ENCODE results near the gene WASL.

WASL gene

GRCh38 chr7:123716877-123717276 is 31.9 kb downstream of the WASL start:
- H3K4me3 ChIP-seq (ENCODE audit: low read length in 2 of 2): no peak overlapping the region
- no peak overlapping the region for H3K27ac ChIP-seq (ENCODE audit: low read length)
- H3K9ac ChIP-seq (ENCODE audit: low read length in 2 of 2): no peak overlapping the region
- no peaks in the 10 kb centered on the region for H3K9me3 ChIP-seq (ENCODE audit: control insufficient read depth in 2 of 2, low read length in 2 of 2)
- H3K27me3 ChIP-seq (ENCODE audit: control insufficient read depth in 1 of 2, insufficient read depth in 2 of 2, low read length in 2 of 2): no peaks in the 10 kb centered on the region
- no peaks in the 10 kb centered on the region for H3K36me3 ChIP-seq (ENCODE audit: control insufficient read depth in 2 of 2, insufficient read depth in 2 of 2, low read length in 2 of 2)
- H3K4me1 ChIP-seq (ENCODE audit: control insufficient read depth, insufficient read depth, low read length): peaks cover 4% of the 10 kb centered on the region

- Histone ChIP-seq H3K9ac (ENCODE audit: low read length in 2 of 2) (no peak overlapping the region), H3K27ac (ENCODE audit: low read length) (no peak overlapping the region), H3K27me3 (ENCODE audit: control insufficient read depth in 1 of 2, insufficient read depth in 2 of 2, low read length in 2 of 2) (no peaks in the 10 kb centered on the region), H3K9me3 (ENCODE audit: control insufficient read depth in 2 of 2, low read length in 2 of 2) (no peaks in the 10 kb centered on the region), H3K36me3 (ENCODE audit: control insufficient read depth in 2 of 2, insufficient read depth in 2 of 2, low read length in 2 of 2) (no peaks in the 10 kb centered on the region), H3K4me3 (ENCODE audit: low read length in 2 of 2) (no peak overlapping the region), H3K4me1 (ENCODE audit: control insufficient read depth, insufficient read depth, low read length) (peaks cover 4% of the 10 kb centered on the region)
Measured at GRCh38 chr7:123715799-123716198, 33.0 kb downstream of the WASL start.

GRCh38 chr7:123715198-123715597 is 33.6 kb downstream of the WASL start:
- Histone ChIP-seq H3K36me3 (ENCODE audit: control insufficient read depth in 2 of 2, insufficient read depth in 2 of 2, low read length in 2 of 2) (no peaks in the 10 kb centered on the region), H3K27ac (ENCODE audit: low read length) (no peak overlapping the region), H3K27me3 (ENCODE audit: control insufficient read depth in 1 of 2, insufficient read depth in 2 of 2, low read length in 2 of 2) (no peaks in the 10 kb centered on the region), H3K9ac (ENCODE audit: low read length in 2 of 2) (no peak overlapping the region), H3K4me1 (ENCODE audit: control insufficient read depth, insufficient read depth, low read length) (peaks cover 4% of the 10 kb centered on the region), H3K9me3 (ENCODE audit: control insufficient read depth in 2 of 2, low read length in 2 of 2) (no peaks in the 10 kb centered on the region), H3K4me3 (ENCODE audit: low read length in 2 of 2) (no peak overlapping the region)

- Histone ChIP-seq H3K4me1 (ENCODE audit: control insufficient read depth, insufficient read depth, low read length) (peaks cover under 1% of the 10 kb centered on the region), H3K27me3 (ENCODE audit: control insufficient read depth in 1 of 2, insufficient read depth in 2 of 2, low read length in 2 of 2) (no peaks in the 10 kb centered on the region), H3K9ac (ENCODE audit: low read length in 2 of 2) (no peak overlapping the region), H3K4me3 (ENCODE audit: low read length in 2 of 2) (no peak overlapping the region), H3K27ac (ENCODE audit: low read length) (no peak overlapping the region), H3K9me3 (ENCODE audit: control insufficient read depth in 2 of 2, low read length in 2 of 2) (no peaks in the 10 kb centered on the region), H3K36me3 (ENCODE audit: control insufficient read depth in 2 of 2, insufficient read depth in 2 of 2, low read length in 2 of 2) (no peaks in the 10 kb centered on the region)
Measured at GRCh38 chr7:123714296-123715080, 34.3 kb downstream of the WASL start.

- H3K27ac ChIP-seq (ENCODE audit: low read length): no peak overlapping the region
- peaks cover 4% of the 10 kb centered on the region in 2 donors for H3K36me3 ChIP-seq (ENCODE audit: control insufficient read depth in 2 of 2, insufficient read depth in 2 of 2, low read length in 2 of 2)
- H3K9ac ChIP-seq (ENCODE audit: low read length in 2 of 2): no peak overlapping the region
- H3K4me3 ChIP-seq (ENCODE audit: low read length in 2 of 2): no peak overlapping the region
- H3K9me3 ChIP-seq (ENCODE audit: control insufficient read depth in 2 of 2, low read length in 2 of 2): no peaks in the 10 kb centered on the region
- H3K27me3 ChIP-seq (ENCODE audit: control insufficient read depth in 1 of 2, insufficient read depth in 2 of 2, low read length in 2 of 2): no peaks in the 10 kb centered on the region
- H3K4me1 ChIP-seq (ENCODE audit: control insufficient read depth, insufficient read depth, low read length): no peaks in the 10 kb centered on the region
Measured at GRCh38 chr7:123712619-123713018, 36.2 kb downstream of the WASL start.

GRCh38 chr7:123711832-123712293 is 36.9 kb downstream of the WASL start:
- no peaks in the 10 kb centered on the region for H3K27me3 ChIP-seq (ENCODE audit: control insufficient read depth in 1 of 2, insufficient read depth in 2 of 2, low read length in 2 of 2)
- H3K4me3 ChIP-seq (ENCODE audit: low read length in 2 of 2): no peak overlapping the region
- no peaks in the 10 kb centered on the region for H3K4me1 ChIP-seq (ENCODE audit: control insufficient read depth, insufficient read depth, low read length)
- peaks cover 4 to 5% of the 10 kb centered on the region in 2 donors for H3K36me3 ChIP-seq (ENCODE audit: control insufficient read depth in 2 of 2, insufficient read depth in 2 of 2, low read length in 2 of 2)
- H3K9me3 ChIP-seq (ENCODE audit: control insufficient read depth in 2 of 2, low read length in 2 of 2): no peaks in the 10 kb centered on the region
- no peak overlapping the region for H3K27ac ChIP-seq (ENCODE audit: low read length)
- no peak overlapping the region for H3K9ac ChIP-seq (ENCODE audit: low read length in 2 of 2)

GRCh38 chr7:123710683-123711082 is 38.1 kb downstream of the WASL start:
- H3K27me3 ChIP-seq (ENCODE audit: control insufficient read depth in 1 of 2, insufficient read depth in 2 of 2, low read length in 2 of 2): no peaks in the 10 kb centered on the region
- H3K36me3 ChIP-seq (ENCODE audit: control insufficient read depth in 2 of 2, insufficient read depth in 2 of 2, low read length in 2 of 2): peaks cover 5 to 7% of the 10 kb centered on the region in 2 donors
- H3K4me1 ChIP-seq (ENCODE audit: control insufficient read depth, insufficient read depth, low read length): no peaks in the 10 kb centered on the region
- no peak overlapping the region for H3K9ac ChIP-seq (ENCODE audit: low read length in 2 of 2)
- H3K4me3 ChIP-seq (ENCODE audit: low read length in 2 of 2): no peak overlapping the region
- no peak overlapping the region for H3K27ac ChIP-seq (ENCODE audit: low read length)
- H3K9me3 ChIP-seq (ENCODE audit: control insufficient read depth in 2 of 2, low read length in 2 of 2): no peaks in the 10 kb centered on the region

GRCh38 chr7:123709525-123709924 is 39.3 kb downstream of the WASL start:
- no peak overlapping the region for H3K27ac ChIP-seq (ENCODE audit: low read length)
- H3K36me3 ChIP-seq (ENCODE audit: control insufficient read depth in 2 of 2, insufficient read depth in 2 of 2, low read length in 2 of 2): peaks cover 10 to 13% of the 10 kb centered on the region in 2 donors
- H3K9me3 ChIP-seq (ENCODE audit: control insufficient read depth in 2 of 2, low read length in 2 of 2): no peaks in the 10 kb centered on the region
- no peaks in the 10 kb centered on the region for H3K27me3 ChIP-seq (ENCODE audit: control insufficient read depth in 1 of 2, insufficient read depth in 2 of 2, low read length in 2 of 2)
- no peaks in the 10 kb centered on the region for H3K4me1 ChIP-seq (ENCODE audit: control insufficient read depth, insufficient read depth, low read length)
- H3K4me3 ChIP-seq (ENCODE audit: low read length in 2 of 2): no peak overlapping the region
- no peak overlapping the region for H3K9ac ChIP-seq (ENCODE audit: low read length in 2 of 2)

- Histone ChIP-seq H3K4me3 (ENCODE audit: low read length in 2 of 2) (no peak overlapping the region), H3K4me1 (ENCODE audit: control insufficient read depth, insufficient read depth, low read length) (no peaks in the 10 kb centered on the region), H3K9me3 (ENCODE audit: control insufficient read depth in 2 of 2, low read length in 2 of 2) (no peaks in the 10 kb centered on the region), H3K9ac (ENCODE audit: low read length in 2 of 2) (no peak overlapping the region), H3K27ac (ENCODE audit: low read length) (no peak overlapping the region), H3K36me3 (ENCODE audit: control insufficient read depth in 2 of 2, insufficient read depth in 2 of 2, low read length in 2 of 2) (peaks cover 10 to 15% of the 10 kb centered on the region in 2 donors), H3K27me3 (ENCODE audit: control insufficient read depth in 1 of 2, insufficient read depth in 2 of 2, low read length in 2 of 2) (no peaks in the 10 kb centered on the region)
Measured at GRCh38 chr7:123705211-123705901, 43.4 kb downstream of the WASL start.

GRCh38 chr7:123695944-123696677 is 52.7 kb downstream of the WASL start:
- Histone ChIP-seq H3K36me3 (ENCODE audit: control insufficient read depth in 2 of 2, insufficient read depth in 2 of 2, low read length in 2 of 2) (peaks cover 10 to 16% of the 10 kb centered on the region in 2 donors), H3K27ac (ENCODE audit: low read length) (no peak overlapping the region), H3K4me1 (ENCODE audit: control insufficient read depth, insufficient read depth, low read length) (no peaks in the 10 kb centered on the region), H3K4me3 (ENCODE audit: low read length in 2 of 2) (no peak overlapping the region), H3K27me3 (ENCODE audit: control insufficient read depth in 1 of 2, insufficient read depth in 2 of 2, low read length in 2 of 2) (no peaks in the 10 kb centered on the region), H3K9me3 (ENCODE audit: control insufficient read depth in 2 of 2, low read length in 2 of 2) (no peaks in the 10 kb centered on the region), H3K9ac (ENCODE audit: low read length in 2 of 2) (no peak overlapping the region)
